Calu3 (cell line): Measurements from ENCODE around the gene CPSF3. TPM values are rescaled to one million over a fixed set of nuclear protein-coding genes. Genes with fewer than 3 reads are reported as not detected.
"Not testable (repeated sequence)": the region's sequence is repeated elsewhere in the genome, so short reads cannot be mapped to it uniquely, and the experiment has no call there.

Experiments used
- BruUV-seq: library from RNA; stranded (reverse); fragments of 400-500 nt; replicated peaks from 2 replicates; lab custom pipeline; 2021; lab: Mats Ljungman, UMichigan
- CTCF ChIA-PET: fragments of 300-600 bp; sonication (Branson Sonifier 250); formaldehyde crosslinking; loops from one replicate; lab custom pipeline; 2022; ENCODE audit warnings: antibody characterized with exemption; lab: Charles Lee
- DNase-seq: peaks from one replicate; pipeline ENCODE4 v3.0.0; 2022
- H3K27ac Mint-ChIP-seq: one replicate; pipeline ENCODE4 v1.8.0; 2022; ENCODE audit warnings: mixed read lengths; ENCODE audit not compliant: unreplicated experiment
- H3K27me3 Mint-ChIP-seq: one replicate; pipeline ENCODE4 v1.8.0; 2022; ENCODE audit warnings: mixed read lengths; ENCODE audit not compliant: unreplicated experiment
- H3K36me3 Mint-ChIP-seq: one replicate; pipeline ENCODE4 v1.8.0; 2022; ENCODE audit warnings: mild to moderate bottlenecking, moderate library complexity, mixed read lengths; ENCODE audit not compliant: insufficient read depth, unreplicated experiment
- H3K4me1 Mint-ChIP-seq: one replicate; pipeline ENCODE4 v1.8.0; 2022; ENCODE audit warnings: mild to moderate bottlenecking, low read depth, mixed read lengths; ENCODE audit not compliant: unreplicated experiment
- H3K4me3 Mint-ChIP-seq: one replicate; pipeline ENCODE4 v1.8.0; 2022; ENCODE audit warnings: mild to moderate bottlenecking, low read depth, moderate library complexity, mixed read lengths; ENCODE audit not compliant: unreplicated experiment
- H3K9me3 Mint-ChIP-seq: one replicate; pipeline ENCODE4 v1.8.0; 2022; ENCODE audit warnings: low read depth, mixed read lengths; ENCODE audit not compliant: unreplicated experiment
- intact Hi-C: fragments of 100-400 bp; cut with micrococcal nuclease; formaldehyde crosslinking; loops from one replicate; pipeline ENCODE4 v1.10.0; 2022; ENCODE audit not compliant: unreplicated experiment
- total RNA-seq: library from RNA; stranded (reverse); gene quantifications from 2 replicates; pipeline ENCODE4 v1.2.3, GENCODE V29; 2022
- TF ChIP-seq, protein P1 (sequence below): fragments of 200-600 bp; IDR thresholded peaks from one replicate; pipeline ENCODE4 v1.8.0; 2022; ENCODE audit warnings: antibody characterized with exemption; ENCODE audit not compliant: unreplicated experiment

The CPSF3 gene
- total RNA-seq, 1 experiment from 2014 or later: 56.7 TPM

- CTCF ChIA-PET: no interaction called here
- Mint-ChIP-seq H3K27ac (no peak overlapping the region), H3K27me3 (no peaks in the 10 kb centered on the region), H3K9me3 (no peaks in the 10 kb centered on the region), H3K4me3 (no peak overlapping the region), H3K36me3 (peaks cover 40% of the 10 kb centered on the region), H3K4me1 (no peaks in the 10 kb centered on the region)
- BruUV-seq: no TSS peak
- TF ChIP-seq, protein P1, sequence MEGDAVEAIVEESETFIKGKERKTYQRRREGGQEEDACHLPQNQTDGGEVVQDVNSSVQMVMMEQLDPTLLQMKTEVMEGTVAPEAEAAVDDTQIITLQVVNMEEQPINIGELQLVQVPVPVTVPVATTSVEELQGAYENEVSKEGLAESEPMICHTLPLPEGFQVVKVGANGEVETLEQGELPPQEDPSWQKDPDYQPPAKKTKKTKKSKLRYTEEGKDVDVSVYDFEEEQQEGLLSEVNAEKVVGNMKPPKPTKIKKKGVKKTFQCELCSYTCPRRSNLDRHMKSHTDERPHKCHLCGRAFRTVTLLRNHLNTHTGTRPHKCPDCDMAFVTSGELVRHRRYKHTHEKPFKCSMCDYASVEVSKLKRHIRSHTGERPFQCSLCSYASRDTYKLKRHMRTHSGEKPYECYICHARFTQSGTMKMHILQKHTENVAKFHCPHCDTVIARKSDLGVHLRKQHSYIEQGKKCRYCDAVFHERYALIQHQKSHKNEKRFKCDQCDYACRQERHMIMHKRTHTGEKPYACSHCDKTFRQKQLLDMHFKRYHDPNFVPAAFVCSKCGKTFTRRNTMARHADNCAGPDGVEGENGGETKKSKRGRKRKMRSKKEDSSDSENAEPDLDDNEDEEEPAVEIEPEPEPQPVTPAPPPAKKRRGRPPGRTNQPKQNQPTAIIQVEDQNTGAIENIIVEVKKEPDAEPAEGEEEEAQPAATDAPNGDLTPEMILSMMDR: no peak
- DNase-seq: no peak
- intact Hi-C loops: no loop called here
These were observed 85.5 kb downstream of the CPSF3 start for GRCh38 chr2:9508931-9509330.

DNA sequence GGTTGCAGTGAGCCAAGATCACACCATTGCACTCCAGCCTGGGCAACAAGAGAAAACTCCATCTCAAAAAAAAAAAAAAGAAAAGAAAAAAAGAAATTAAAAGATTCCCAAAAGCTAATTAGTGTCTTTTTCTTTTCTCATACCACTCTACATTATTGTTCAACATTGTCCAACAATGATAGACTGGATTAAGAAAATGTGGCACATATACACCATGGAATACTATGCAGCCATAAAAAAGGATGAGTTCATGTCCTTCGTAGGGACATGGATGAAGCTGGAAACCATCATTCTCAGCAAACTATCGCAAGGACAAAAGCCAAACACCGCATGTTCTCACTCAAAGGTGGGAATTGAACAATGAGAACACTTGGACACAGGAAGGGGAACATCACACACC is 90.5 kb downstream of the CPSF3 start:
- DNase-seq, intact Hi-C loops, H3K9me3 Mint-ChIP-seq, H3K4me1 Mint-ChIP-seq, H3K4me3 Mint-ChIP-seq, H3K27ac Mint-ChIP-seq, BruUV-seq, H3K27me3 Mint-ChIP-seq: not testable (repeated sequence)
- CTCF ChIA-PET: interaction anchor here (0.7 kb wide), 1 partner anchor 949 kb away, joined by 4 read pairs; no protein-coding TSS in a partner anchor
- peaks cover 43% of the 10 kb centered on the region for H3K36me3 Mint-ChIP-seq

DNA sequence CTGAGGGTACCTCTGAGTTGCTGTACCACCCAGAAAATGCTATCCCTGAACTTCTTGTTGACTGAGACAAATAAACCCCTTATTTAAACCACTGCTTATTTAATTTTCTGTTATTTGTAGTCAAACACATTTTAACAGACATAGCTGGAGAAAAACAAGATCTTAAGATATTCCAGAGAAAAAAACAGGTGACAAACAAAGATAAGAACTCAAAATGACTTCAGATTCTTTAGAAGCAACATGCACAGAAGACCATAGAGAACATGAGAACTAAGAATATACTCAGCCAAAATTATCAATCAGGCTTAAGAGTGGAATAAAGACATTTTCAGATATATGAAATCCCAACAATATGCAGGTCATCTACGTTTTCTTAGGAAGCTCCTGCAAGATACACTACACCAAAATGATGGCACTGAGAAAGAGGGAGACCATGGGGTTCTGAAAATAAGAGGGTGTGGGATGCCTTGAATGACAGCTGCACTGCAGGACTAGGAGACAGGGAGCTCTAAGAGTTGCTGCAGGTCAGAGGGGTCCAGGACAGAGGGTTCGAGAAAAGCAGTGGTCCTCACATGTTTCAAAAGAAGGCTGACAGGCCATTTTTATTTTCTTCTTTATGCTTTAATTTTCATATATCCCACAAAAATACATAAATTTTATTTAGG is 93.8 kb downstream of the CPSF3 start:
- Mint-ChIP-seq H3K4me3 (no peak overlapping the region), H3K4me1 (no peaks in the 10 kb centered on the region), H3K27me3 (no peaks in the 10 kb centered on the region), H3K36me3 (peaks cover 51% of the 10 kb centered on the region), H3K27ac (no peak overlapping the region), H3K9me3 (no peaks in the 10 kb centered on the region)
- CTCF ChIA-PET: no interaction called here
- BruUV-seq: no TSS peak
- TF ChIP-seq, protein P1: no peak
- DNase-seq: no peak
- intact Hi-C loops: no loop called here

DNA sequence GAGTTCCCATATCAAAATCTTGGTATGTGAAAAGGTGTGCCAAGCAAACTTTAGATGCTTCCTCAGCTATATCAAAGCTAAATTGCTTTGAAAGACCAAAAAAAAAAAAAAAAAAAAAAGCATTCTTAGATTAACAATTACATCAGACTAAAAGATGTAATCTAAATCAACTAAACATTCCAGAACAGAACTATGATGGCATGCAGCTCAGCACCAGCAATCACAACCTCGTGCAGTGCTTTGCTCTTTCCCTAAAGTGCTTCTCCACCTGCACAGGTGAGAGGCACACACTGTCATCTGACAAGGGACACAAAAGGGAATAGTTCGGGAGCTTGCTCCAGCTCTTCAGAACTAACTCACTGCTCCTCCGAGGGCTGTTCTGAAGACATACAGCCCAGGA is 94.7 kb downstream of the CPSF3 start:
- Mint-ChIP-seq H3K27me3 (no peaks in the 10 kb centered on the region), H3K27ac (no peak overlapping the region), H3K4me1 (no peaks in the 10 kb centered on the region), H3K4me3 (no peak overlapping the region), H3K36me3 (peaks cover 42% of the 10 kb centered on the region), H3K9me3 (no peaks in the 10 kb centered on the region)
- DNase-seq: no peak
- TF ChIP-seq, protein P1: no peak
- intact Hi-C loops: loop anchor here (1.0 kb wide), 1 partner anchor 39 kb away; no protein-coding TSS in a partner anchor
- BruUV-seq: no TSS peak
- CTCF ChIA-PET: no interaction called here

- CTCF ChIA-PET: no interaction called here
- H3K36me3 Mint-ChIP-seq: peaks cover 36% of the 10 kb centered on the region
- BruUV-seq: no TSS peak
- DNase-seq: no peak
- H3K27me3 Mint-ChIP-seq: no peaks in the 10 kb centered on the region
- no peak overlapping the region for H3K27ac Mint-ChIP-seq
- intact Hi-C loops: loop anchor here (1.0 kb wide), 1 partner anchor 39 kb away; no protein-coding TSS in a partner anchor
- H3K4me1 Mint-ChIP-seq: no peaks in the 10 kb centered on the region
- TF ChIP-seq, protein P1: no peak
- no peaks in the 10 kb centered on the region for H3K9me3 Mint-ChIP-seq
- no peak overlapping the region for H3K4me3 Mint-ChIP-seq
These were observed 95.3 kb downstream of the CPSF3 start for GRCh38 chr2:9518780-9519179.
